Measurements from ENCODE around the gene BBS7.

DNA sequence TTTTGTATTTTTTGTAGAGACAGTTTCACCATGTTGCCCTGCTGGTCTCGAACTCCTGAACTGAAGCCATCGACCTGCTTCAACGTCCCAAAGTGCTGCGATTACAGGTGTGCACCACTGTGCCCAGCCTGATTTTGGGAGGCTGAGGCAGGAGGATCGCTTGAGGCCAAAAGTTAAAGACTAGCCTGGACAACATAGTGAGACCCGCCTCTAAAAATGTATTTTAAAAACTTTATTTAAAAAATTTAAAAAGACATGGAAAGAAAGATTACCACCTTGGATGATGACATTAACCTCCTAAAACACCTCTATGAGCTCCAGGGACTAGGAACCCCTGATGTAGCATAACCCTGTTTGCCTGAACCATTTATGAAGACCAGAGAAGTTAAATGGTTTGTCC, 5.8 kb upstream of the BBS7 start:
- TF ChIP-seq FOS (IDR thresholded peaks at IDR 0.05; ENCODE audit: borderline replicate concordance, extremely low read depth, insufficient read length) = no peak
- TF ChIP-seq, protein P1, sequence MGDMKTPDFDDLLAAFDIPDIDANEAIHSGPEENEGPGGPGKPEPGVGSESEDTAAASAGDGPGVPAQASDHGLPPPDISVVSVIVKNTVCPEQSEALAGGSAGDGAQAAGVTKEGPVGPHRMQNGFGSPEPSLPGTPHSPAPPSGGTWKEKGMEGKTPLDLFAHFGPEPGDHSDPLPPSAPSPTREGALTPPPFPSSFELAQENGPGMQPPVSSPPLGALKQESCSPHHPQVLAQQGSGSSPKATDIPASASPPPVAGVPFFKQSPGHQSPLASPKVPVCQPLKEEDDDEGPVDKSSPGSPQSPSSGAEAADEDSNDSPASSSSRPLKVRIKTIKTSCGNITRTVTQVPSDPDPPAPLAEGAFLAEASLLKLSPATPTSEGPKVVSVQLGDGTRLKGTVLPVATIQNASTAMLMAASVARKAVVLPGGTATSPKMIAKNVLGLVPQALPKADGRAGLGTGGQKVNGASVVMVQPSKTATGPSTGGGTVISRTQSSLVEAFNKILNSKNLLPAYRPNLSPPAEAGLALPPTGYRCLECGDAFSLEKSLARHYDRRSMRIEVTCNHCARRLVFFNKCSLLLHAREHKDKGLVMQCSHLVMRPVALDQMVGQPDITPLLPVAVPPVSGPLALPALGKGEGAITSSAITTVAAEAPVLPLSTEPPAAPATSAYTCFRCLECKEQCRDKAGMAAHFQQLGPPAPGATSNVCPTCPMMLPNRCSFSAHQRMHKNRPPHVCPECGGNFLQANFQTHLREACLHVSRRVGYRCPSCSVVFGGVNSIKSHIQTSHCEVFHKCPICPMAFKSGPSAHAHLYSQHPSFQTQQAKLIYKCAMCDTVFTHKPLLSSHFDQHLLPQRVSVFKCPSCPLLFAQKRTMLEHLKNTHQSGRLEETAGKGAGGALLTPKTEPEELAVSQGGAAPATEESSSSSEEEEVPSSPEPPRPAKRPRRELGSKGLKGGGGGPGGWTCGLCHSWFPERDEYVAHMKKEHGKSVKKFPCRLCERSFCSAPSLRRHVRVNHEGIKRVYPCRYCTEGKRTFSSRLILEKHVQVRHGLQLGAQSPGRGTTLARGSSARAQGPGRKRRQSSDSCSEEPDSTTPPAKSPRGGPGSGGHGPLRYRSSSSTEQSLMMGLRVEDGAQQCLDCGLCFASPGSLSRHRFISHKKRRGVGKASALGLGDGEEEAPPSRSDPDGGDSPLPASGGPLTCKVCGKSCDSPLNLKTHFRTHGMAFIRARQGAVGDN (IDR thresholded peaks at IDR 0.05) = no peak
- TF ChIP-seq, protein P2, sequence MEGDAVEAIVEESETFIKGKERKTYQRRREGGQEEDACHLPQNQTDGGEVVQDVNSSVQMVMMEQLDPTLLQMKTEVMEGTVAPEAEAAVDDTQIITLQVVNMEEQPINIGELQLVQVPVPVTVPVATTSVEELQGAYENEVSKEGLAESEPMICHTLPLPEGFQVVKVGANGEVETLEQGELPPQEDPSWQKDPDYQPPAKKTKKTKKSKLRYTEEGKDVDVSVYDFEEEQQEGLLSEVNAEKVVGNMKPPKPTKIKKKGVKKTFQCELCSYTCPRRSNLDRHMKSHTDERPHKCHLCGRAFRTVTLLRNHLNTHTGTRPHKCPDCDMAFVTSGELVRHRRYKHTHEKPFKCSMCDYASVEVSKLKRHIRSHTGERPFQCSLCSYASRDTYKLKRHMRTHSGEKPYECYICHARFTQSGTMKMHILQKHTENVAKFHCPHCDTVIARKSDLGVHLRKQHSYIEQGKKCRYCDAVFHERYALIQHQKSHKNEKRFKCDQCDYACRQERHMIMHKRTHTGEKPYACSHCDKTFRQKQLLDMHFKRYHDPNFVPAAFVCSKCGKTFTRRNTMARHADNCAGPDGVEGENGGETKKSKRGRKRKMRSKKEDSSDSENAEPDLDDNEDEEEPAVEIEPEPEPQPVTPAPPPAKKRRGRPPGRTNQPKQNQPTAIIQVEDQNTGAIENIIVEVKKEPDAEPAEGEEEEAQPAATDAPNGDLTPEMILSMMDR (IDR thresholded peaks at IDR 0.05 in 2 of 3, conservative IDR thresholded peaks at IDR 0.05 in 1 of 3; ENCODE audit: control insufficient read depth in 2 of 3, extremely low read depth in 1 of 3, insufficient read depth in 1 of 3, low read depth in 3 of 3, low read length in 3 of 3) = no peak
- no peak for TF ChIP-seq CBX3 (IDR thresholded peaks at IDR 0.05; ENCODE audit: borderline replicate concordance, low read depth)
- no peak for TF ChIP-seq SP1 (IDR thresholded peaks at IDR 0.05; ENCODE audit: low read depth, low read length)
- TF ChIP-seq, protein P3, sequence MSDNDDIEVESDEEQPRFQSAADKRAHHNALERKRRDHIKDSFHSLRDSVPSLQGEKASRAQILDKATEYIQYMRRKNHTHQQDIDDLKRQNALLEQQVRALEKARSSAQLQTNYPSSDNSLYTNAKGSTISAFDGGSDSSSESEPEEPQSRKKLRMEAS (IDR thresholded peaks at IDR 0.05; ENCODE audit: low read depth, low read length) = no peak
